ENCODE measurements around the gene DHRSX. TPM values are rescaled to one million over a fixed set of nuclear protein-coding genes. Genes with fewer than 3 reads are reported as not detected.

The DHRSX gene
- total and polyA plus RNA-seq, 2 donors (not counting 1 experiment from before 2014, with no cell fraction given), result 23.7 to 25.6 TPM

- TF ChIP-seq EZH2 (IDR thresholded peaks at IDR 0.05; ENCODE audit: low read length, missing control alignments) (no peak), CTCF (conservative IDR thresholded peaks at IDR 0.05 in 1 of 2, IDR thresholded peaks at IDR 0.05 in 1 of 2; ENCODE audit: low read depth in 1 of 2, low read length in 2 of 2) (no peak)
- H4K20me1 ChIP-seq (ENCODE audit: control insufficient read depth, extremely low read depth, insufficient read depth, low read length), result no peaks in the 10 kb centered on the region
- H2AFZ ChIP-seq (ENCODE audit: low read length), result no peak overlapping the region
These were observed 324.5 kb downstream of the DHRSX start for GRCh38 chrX:2176274-2176673.

GRCh38 chrX:2172359-2172758, 328.4 kb downstream of the DHRSX start:
- Histone ChIP-seq H4K20me1 (ENCODE audit: control insufficient read depth, extremely low read depth, insufficient read depth, low read length) (no peaks in the 10 kb centered on the region), H3K9ac (ENCODE audit: insufficient read depth, low read length) (no peak overlapping the region), H2AFZ (ENCODE audit: low read length) (no peak overlapping the region), H3K4me1 (ENCODE audit: control insufficient read depth, extremely low read depth, insufficient read depth, low read length) (no peaks in the 10 kb centered on the region), H3K27ac (ENCODE audit: insufficient read depth, low read length) (no peak overlapping the region), H3K4me3 (replicated peaks in 1 of 4; ENCODE audit: control extremely low read depth in 1 of 4, insufficient read depth in 1 of 4, low read depth in 3 of 4, low read length in 4 of 4) (no peak overlapping the region), H3K9me3 (ENCODE audit: control insufficient read depth, insufficient read depth, low read depth, low read length) (no peaks in the 10 kb centered on the region), H3K27me3 (ENCODE audit: control insufficient read depth, insufficient read depth, low read length) (no peaks in the 10 kb centered on the region), H3K4me2 (ENCODE audit: extremely low read depth, insufficient read depth, low read length) (no peak overlapping the region), H3K79me2 (ENCODE audit: control insufficient read depth, insufficient read depth, low read length) (no peaks in the 10 kb centered on the region), H3K36me3 (ENCODE audit: control insufficient read depth, insufficient read depth, low read length) (no peaks in the 10 kb centered on the region)
- TF ChIP-seq CTCF (conservative IDR thresholded peaks at IDR 0.05 in 1 of 2, IDR thresholded peaks at IDR 0.05 in 1 of 2; ENCODE audit: low read depth in 1 of 2, low read length in 2 of 2) (no peak), EZH2 (IDR thresholded peaks at IDR 0.05; ENCODE audit: low read length, missing control alignments) (no peak)
- DNase-seq (ENCODE audit: low read depth in 2 of 2), result no peak

More at GRCh38 chrX:2176274-2176673, 324.5 kb downstream of the DHRSX start:
- peaks cover 3% of the 10 kb centered on the region for H3K9me3 ChIP-seq (ENCODE audit: control insufficient read depth, insufficient read depth, low read depth, low read length)
- H3K9ac ChIP-seq (ENCODE audit: insufficient read depth, low read length), result no peak overlapping the region
- no peak for DNase-seq (ENCODE audit: low read depth in 2 of 2)
- H3K4me2 ChIP-seq (ENCODE audit: extremely low read depth, insufficient read depth, low read length), result no peak overlapping the region
- H3K4me3 ChIP-seq (replicated peaks in 1 of 4; ENCODE audit: control extremely low read depth in 1 of 4, insufficient read depth in 1 of 4, low read depth in 3 of 4, low read length in 4 of 4), result no peak overlapping the region
- H3K27ac ChIP-seq (ENCODE audit: insufficient read depth, low read length), result no peak overlapping the region
- H3K4me1 ChIP-seq (ENCODE audit: control insufficient read depth, extremely low read depth, insufficient read depth, low read length), result no peaks in the 10 kb centered on the region
- H3K79me2 ChIP-seq (ENCODE audit: control insufficient read depth, insufficient read depth, low read length), result no peaks in the 10 kb centered on the region
- no peaks in the 10 kb centered on the region for H3K36me3 ChIP-seq (ENCODE audit: control insufficient read depth, insufficient read depth, low read length)
- no peaks in the 10 kb centered on the region for H3K27me3 ChIP-seq (ENCODE audit: control insufficient read depth, insufficient read depth, low read length)

Other genes with a start within 250 kb of the DHRSX start
- 24.8 and 27.7 TPM in 2 replicates for gene ZBED1, start within 50 bp of the DHRSX start, total RNA-seq
- gene ZBED1, start within 50 bp of the DHRSX start, polyA plus RNA-seq, result 14.4 and 14.5 TPM in 2 replicates
- 177 TPM in 2 replicates for gene CD99, start 190.3 kb upstream of the DHRSX start, total RNA-seq
- 477 and 551 TPM in 2 replicates for gene CD99, start 190.3 kb upstream of the DHRSX start, polyA plus RNA-seq